Measurements from ENCODE around the gene CCR5AS.

DNA sequence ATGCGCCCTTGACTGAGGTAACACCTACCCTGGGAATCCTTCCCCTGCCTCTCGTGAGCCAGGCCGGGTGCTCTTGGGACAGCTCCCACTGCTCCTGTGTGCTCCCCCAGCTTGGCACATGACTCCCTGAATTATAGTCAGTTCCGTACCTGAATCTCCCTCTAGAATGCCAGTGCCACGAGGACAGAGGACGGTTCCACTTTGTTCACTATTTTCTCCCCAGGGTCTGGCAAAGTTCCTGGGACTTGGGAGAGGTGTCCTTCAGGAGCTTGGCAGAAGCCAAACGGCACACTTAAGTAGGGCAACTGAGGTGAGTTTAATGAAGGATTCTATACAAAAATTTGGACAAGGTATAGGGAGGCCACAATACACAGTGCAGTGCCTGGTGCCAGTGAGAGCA is 9.8 kb downstream of the CCR5AS start:
- no peak for TF ChIP-seq EP300 (conservative IDR thresholded peaks at IDR 0.05; ENCODE audit: poor library complexity, severe bottlenecking)
- TF ChIP-seq SMC3 (conservative IDR thresholded peaks at IDR 0.05; ENCODE audit: poor library complexity): no peak
- TF ChIP-seq, protein P1, sequence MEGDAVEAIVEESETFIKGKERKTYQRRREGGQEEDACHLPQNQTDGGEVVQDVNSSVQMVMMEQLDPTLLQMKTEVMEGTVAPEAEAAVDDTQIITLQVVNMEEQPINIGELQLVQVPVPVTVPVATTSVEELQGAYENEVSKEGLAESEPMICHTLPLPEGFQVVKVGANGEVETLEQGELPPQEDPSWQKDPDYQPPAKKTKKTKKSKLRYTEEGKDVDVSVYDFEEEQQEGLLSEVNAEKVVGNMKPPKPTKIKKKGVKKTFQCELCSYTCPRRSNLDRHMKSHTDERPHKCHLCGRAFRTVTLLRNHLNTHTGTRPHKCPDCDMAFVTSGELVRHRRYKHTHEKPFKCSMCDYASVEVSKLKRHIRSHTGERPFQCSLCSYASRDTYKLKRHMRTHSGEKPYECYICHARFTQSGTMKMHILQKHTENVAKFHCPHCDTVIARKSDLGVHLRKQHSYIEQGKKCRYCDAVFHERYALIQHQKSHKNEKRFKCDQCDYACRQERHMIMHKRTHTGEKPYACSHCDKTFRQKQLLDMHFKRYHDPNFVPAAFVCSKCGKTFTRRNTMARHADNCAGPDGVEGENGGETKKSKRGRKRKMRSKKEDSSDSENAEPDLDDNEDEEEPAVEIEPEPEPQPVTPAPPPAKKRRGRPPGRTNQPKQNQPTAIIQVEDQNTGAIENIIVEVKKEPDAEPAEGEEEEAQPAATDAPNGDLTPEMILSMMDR (IDR thresholded peaks at IDR 0.05; ENCODE audit: poor library complexity, severe bottlenecking): no peak
- TF ChIP-seq EZH2 (IDR thresholded peaks at IDR 0.05; ENCODE audit: borderline replicate concordance, insufficient read depth, low read length, poor library complexity, severe bottlenecking): no peak
- no peak for TF ChIP-seq POLR2AphosphoS5 (IDR thresholded peaks at IDR 0.05)
- no peak for TF ChIP-seq RAD21 (conservative IDR thresholded peaks at IDR 0.05)
- TF ChIP-seq MXI1 (conservative IDR thresholded peaks at IDR 0.05; ENCODE audit: poor library complexity, severe bottlenecking): no peak
